Osteoblast (primary cell): Measurements from ENCODE around the gene SHH. TPM values are rescaled to one million over a fixed set of nuclear protein-coding genes. Genes with fewer than 3 reads are reported as not detected.

Source experiments
- DNase-seq: peaks from one replicate; pipeline ENCODE4 v3.0.0; 2011; ENCODE audit warnings: low spot score, mixed read lengths; ENCODE audit not compliant: insufficient read length; ENCODE audit errors: missing footprints
- H2AFZ ChIP-seq: 2 replicates; pipeline ENCODE4 v1.6.0; 2011; ENCODE audit warnings: mild to moderate bottlenecking, low read length
- H3K27ac ChIP-seq: 2 replicates; pipeline ENCODE4 v1.5.1; 2011; ENCODE audit warnings: mild to moderate bottlenecking, low read depth, low read length, moderate library complexity
- H3K27me3 ChIP-seq: 2 replicates; pipeline ENCODE4 v1.6.0; 2012; ENCODE audit warnings: mild to moderate bottlenecking, control low read depth, inconsistent platforms, low read length, moderate library complexity; ENCODE audit not compliant: insufficient read depth
- H3K36me3 ChIP-seq: 2 replicates; pipeline ENCODE4 v1.5.1; 2011; ENCODE audit warnings: mild to moderate bottlenecking, low read length, control low read depth, moderate library complexity; ENCODE audit not compliant: insufficient read depth
- H3K4me1 ChIP-seq: 2 replicates; pipeline ENCODE4 v1.5.1; 2011; ENCODE audit warnings: mild to moderate bottlenecking, low read length, control low read depth, moderate library complexity; ENCODE audit not compliant: insufficient read depth
- H3K4me2 ChIP-seq: 2 replicates; pipeline ENCODE4 v1.6.0; 2011; ENCODE audit warnings: mild to moderate bottlenecking, low read length; ENCODE audit not compliant: insufficient read depth
- H3K4me3 ChIP-seq: fragments of 200-600 bp; sonication (generic); 3 replicates; pipeline ENCODE4 v1.5.1; 2012; ENCODE audit warnings: mild to moderate bottlenecking, low read length, inconsistent platforms; ENCODE audit not compliant: insufficient read depth
- H3K79me2 ChIP-seq: 2 replicates; pipeline ENCODE4 v1.6.0; 2012; ENCODE audit warnings: mild to moderate bottlenecking, low read length, control low read depth, inconsistent platforms; ENCODE audit not compliant: insufficient read depth
- H3K9me3 ChIP-seq: 2 replicates; pipeline ENCODE4 v1.5.1; 2011; ENCODE audit warnings: low read depth, low read length, control low read depth
- H4K20me1 ChIP-seq: 2 replicates; pipeline ENCODE4 v1.6.0; 2012; ENCODE audit warnings: mild to moderate bottlenecking, low read length, control low read depth; ENCODE audit not compliant: insufficient read depth
- CTCF ChIP-seq: IDR thresholded peaks from 2 replicates; pipeline ENCODE4 v1.5.1; 2011; ENCODE audit warnings: mild to moderate bottlenecking, low read depth, low read length, moderate library complexity; ENCODE audit errors: extremely low read depth
- total RNA-seq: library from RNA; depleted of rRNA; stranded (reverse); fragments of >200 nt; gene quantifications from 2 replicates; pipeline ENCODE4 v1.2.3, GENCODE V29; 2012

SHH gene
- total RNA-seq, 1 donor: not detected

GRCh38 chr7:155787171-155787851, 25.0 kb downstream of the SHH start:
- Histone ChIP-seq H3K4me1 (peaks cover 4% of the 10 kb centered on the region), H3K4me2 (peak overlapping the region; percentile 89), H3K79me2 (no peaks in the 10 kb centered on the region), H3K36me3 (no peaks in the 10 kb centered on the region), H3K4me3 (peak overlapping the region; percentile 71), H4K20me1 (no peaks in the 10 kb centered on the region), H3K27ac (no peak overlapping the region), H2AFZ (no peak overlapping the region), H3K9me3 (no peaks in the 10 kb centered on the region), H3K27me3 (no peaks in the 10 kb centered on the region)
- no peak for TF ChIP-seq CTCF
- DNase-seq: peak; percentile 90

- no peaks in the 10 kb centered on the region for H4K20me1 ChIP-seq
- no peak overlapping the region for H3K4me3 ChIP-seq
- DNase-seq: no peak
- H3K9me3 ChIP-seq: no peaks in the 10 kb centered on the region
- H3K79me2 ChIP-seq: no peaks in the 10 kb centered on the region
- peak overlapping the region; percentile 89 for H3K4me2 ChIP-seq
- no peak for TF ChIP-seq CTCF
- no peaks in the 10 kb centered on the region for H3K36me3 ChIP-seq
- peaks cover 4% of the 10 kb centered on the region for H3K4me1 ChIP-seq
- H3K27ac ChIP-seq: no peak overlapping the region
- no peaks in the 10 kb centered on the region for H3K27me3 ChIP-seq
- H2AFZ ChIP-seq: no peak overlapping the region
Observed at GRCh38 chr7:155786491-155786890, 25.8 kb downstream of the SHH start.

- peaks cover 4% of the 10 kb centered on the region for H3K4me1 ChIP-seq
- H3K4me2 ChIP-seq: no peak overlapping the region
- H3K79me2 ChIP-seq: no peaks in the 10 kb centered on the region
- H3K36me3 ChIP-seq: no peaks in the 10 kb centered on the region
- H3K4me3 ChIP-seq: no peak overlapping the region
- no peaks in the 10 kb centered on the region for H4K20me1 ChIP-seq
- H3K9me3 ChIP-seq: no peaks in the 10 kb centered on the region
- no peak overlapping the region for H3K27ac ChIP-seq
- H2AFZ ChIP-seq: no peak overlapping the region
- TF ChIP-seq CTCF: no peak
- peak; percentile 79 for DNase-seq
- H3K27me3 ChIP-seq: no peaks in the 10 kb centered on the region
Observed at GRCh38 chr7:155785536-155785935, 26.7 kb downstream of the SHH start.

- TF ChIP-seq CTCF: no peak
- no peak overlapping the region for H3K27ac ChIP-seq
- H3K4me1 ChIP-seq: no peaks in the 10 kb centered on the region
- peaks cover 3% of the 10 kb centered on the region for H4K20me1 ChIP-seq
- no peaks in the 10 kb centered on the region for H3K9me3 ChIP-seq
- peaks cover 4% of the 10 kb centered on the region for H3K36me3 ChIP-seq
- H3K27me3 ChIP-seq: no peaks in the 10 kb centered on the region
- H3K79me2 ChIP-seq: no peaks in the 10 kb centered on the region
- DNase-seq: no peak
- H3K4me2 ChIP-seq: no peak overlapping the region
- H2AFZ ChIP-seq: no peak overlapping the region
- H3K4me3 ChIP-seq: no peak overlapping the region
Observed at GRCh38 chr7:155782466-155782865, 29.8 kb downstream of the SHH start.
